GM12872 (cell line): ENCODE data around the gene GRWD1.
A peak's percentile ranks its signal among the peaks of the same experiment; 100 is the strongest.

Experiments
- CTCF ChIP-seq: IDR thresholded peaks from 3 replicates; pipeline ENCODE4 v1.5.1; 2011; ENCODE audit warnings: low read depth, mild to moderate bottlenecking, low read length, moderate library complexity; ENCODE audit not compliant: insufficient read depth

Gene GRWD1

GRCh38 chr19:48483301-48483700, 37.5 kb downstream of the GRWD1 start:
- no peak for TF ChIP-seq CTCF

GRCh38 chr19:48484247-48484893, 38.6 kb downstream of the GRWD1 start:
- no peak for TF ChIP-seq CTCF

- no peak for TF ChIP-seq CTCF
Observed at GRCh38 chr19:48484931-48485612, 39.3 kb downstream of the GRWD1 start.

- no peak for TF ChIP-seq CTCF
Observed at GRCh38 chr19:48487544-48487943, 41.8 kb downstream of the GRWD1 start.

- no peak for TF ChIP-seq CTCF
Observed at GRCh38 chr19:48487948-48488347, 42.2 kb downstream of the GRWD1 start.

- TF ChIP-seq CTCF, result peak; percentile 99
Observed at GRCh38 chr19:48489608-48490216, 43.9 kb downstream of the GRWD1 start.

- no peak for TF ChIP-seq CTCF
Observed at GRCh38 chr19:48490981-48491792, 45.4 kb downstream of the GRWD1 start.
